GM12878 (cell line): ENCODE measurements around the gene HDAC3. TPM values are rescaled to one million over a fixed set of nuclear protein-coding genes. Genes with fewer than 3 reads are reported as not detected.

Experiments used
- ATAC-seq: fragments of 200-7000 bp; cut with Tn5 transposase; 3 replicates; pipeline ENCODE4 v1.9.1; 2020; ENCODE audit warnings: mild to moderate bottlenecking, moderate library complexity
- BruUV-seq: library from RNA; stranded (reverse); fragments of 400-500 nt; replicated peaks from 2 replicates; lab custom pipeline; 2021; lab: Mats Ljungman, UMichigan
- CTCF ChIA-PET: fragments of 300-600 bp; sonication (Branson Sonifier 250); formaldehyde crosslinking; extraction: SDS; loops from one replicate; lab custom pipeline; 2021; ENCODE audit warnings: inconsistent platforms; lab: Yijun Ruan, JAX
- POLR2A ChIA-PET: fragments of 350-600 bp; formaldehyde crosslinking; extraction: SDS; loops from one replicate; lab custom pipeline; 2021; ENCODE audit warnings: inconsistent platforms; lab: Charles Lee
- RAD21 ChIA-PET: fragments of 300-600 bp; sonication (Branson Sonifier 250); formaldehyde crosslinking; loops from one replicate; lab custom pipeline; 2023; ENCODE audit warnings: antibody characterized with exemption; ENCODE audit not compliant: unreplicated experiment; lab: Charles Lee
- SMC1A ChIA-PET: fragments of 300-600 bp; sonication (Branson Sonifier 250); formaldehyde crosslinking; loops from one replicate; lab custom pipeline; 2023; ENCODE audit not compliant: unreplicated experiment, uncharacterized antibody; lab: Charles Lee
- DNase-seq: peaks from one replicate; pipeline ENCODE4 v3.0.0-alpha.2; 2011; ENCODE audit warnings: low read depth, low spot score
- FAIRE-seq: peaks from 3 replicates; lab custom pipeline; 2011; peaks lifted over from hg19 to GRCh38; lab: Jason Lieb, UNC
- H2AFZ ChIP-seq: 2 replicates; pipeline ENCODE4 v1.6.0; 2011; ENCODE audit warnings: low read depth, low read length, control low read depth; ENCODE audit not compliant: control insufficient read depth
- H3K27ac ChIP-seq: 2 replicates; pipeline ENCODE4 v1.5.1; 2011; ENCODE audit warnings: control low read depth; ENCODE audit not compliant: control insufficient read depth, insufficient read depth
- H3K27me3 ChIP-seq, 2 experiments: replicated peaks in 1 of 2; 2 replicates each; pipeline versions ENCODE4 v1.6.0 to v1.6.1; 2011; ENCODE audit warnings: low read length in 1 of 2; ENCODE audit not compliant: control insufficient read depth in 2 of 2, insufficient read depth in 2 of 2
- H3K36me3 ChIP-seq, 2 experiments: 2 replicates each; pipeline ENCODE4 v1.5.1; 2011; ENCODE audit warnings: low read length in 1 of 2; ENCODE audit not compliant: control insufficient read depth in 2 of 2, insufficient read depth in 2 of 2
- H3K4me1 ChIP-seq: 2 replicates; pipeline ENCODE4 v1.6.1; 2011; ENCODE audit warnings: mild to moderate bottlenecking, low read length, moderate library complexity, mixed read lengths; ENCODE audit not compliant: control insufficient read depth, insufficient read depth
- H3K4me2 ChIP-seq: 2 replicates; pipeline ENCODE4 v1.6.0; 2011; ENCODE audit warnings: control low read depth; ENCODE audit not compliant: control insufficient read depth, insufficient read depth
- H3K4me3 ChIP-seq: fragments of 200-600 bp; sonication (generic); 2 replicates; pipeline ENCODE4 v1.5.1; 2016
- H3K79me2 ChIP-seq: 2 replicates; pipeline ENCODE4 v1.6.0; 2011; ENCODE audit warnings: low read length; ENCODE audit not compliant: control insufficient read depth, insufficient read depth
- H3K9ac ChIP-seq: 2 replicates; pipeline ENCODE4 v1.8.0; 2011; ENCODE audit warnings: low read length, control low read depth, mixed read lengths; ENCODE audit not compliant: control insufficient read depth, insufficient read depth
- H3K9me3 ChIP-seq: replicated peaks from 3 replicates; pipeline ENCODE4 v1.5.1; 2011; ENCODE audit warnings: mild to moderate bottlenecking, low read length; ENCODE audit not compliant: control insufficient read depth, insufficient read depth
- H4K20me1 ChIP-seq: 2 replicates; pipeline ENCODE4 v1.6.0; 2011; ENCODE audit not compliant: control insufficient read depth, insufficient read depth
- ATF7 ChIP-seq: fragments of 450-650 bp; IDR thresholded peaks from 2 replicates; pipeline ENCODE4 v1.6.1; 2016; ENCODE audit warnings: low read depth, mild to moderate bottlenecking
- CEBPB ChIP-seq, 2 experiments: fragments of 150-350 bp in 1 of 2; IDR thresholded peaks; 2 replicates each; pipeline ENCODE4 v1.6.1; 2012 to 2014; ENCODE audit warnings: low read depth in 2 of 2, low read length in 2 of 2, borderline replicate concordance in 1 of 2, inconsistent platforms in 1 of 2
- E2F4 ChIP-seq: IDR thresholded peaks from 2 replicates; pipeline ENCODE4 v1.6.1; 2012; ENCODE audit warnings: low read depth, low read length, improper control_type of control experiment
- FOXK2 ChIP-seq: fragments of 450-650 bp; IDR thresholded peaks from 2 replicates; pipeline ENCODE4 v1.6.1; 2017; ENCODE audit warnings: mild to moderate bottlenecking, moderate library complexity
- IKZF1 ChIP-seq: fragments of 450-650 bp; conservative IDR thresholded peaks from 2 replicates; pipeline ENCODE4 v1.6.1; 2017; ENCODE audit warnings: antibody characterized with exemption, mild to moderate bottlenecking
- IKZF2 ChIP-seq, 2 experiments: fragments of 450-650 bp; IDR thresholded peaks; 2 replicates each; pipeline ENCODE4 v1.6.1; 2017; ENCODE audit warnings: mild to moderate bottlenecking in 2 of 2, moderate library complexity in 2 of 2
- NR2C2 ChIP-seq: IDR thresholded peaks from 2 replicates; pipeline ENCODE4 v1.6.1; 2011; ENCODE audit warnings: borderline replicate concordance, low read depth; ENCODE audit not compliant: control insufficient read depth, insufficient read length
- NR2F1 ChIP-seq: fragments of 450-650 bp; conservative IDR thresholded peaks from 2 replicates; pipeline ENCODE4 v1.6.1; 2017; ENCODE audit warnings: mild to moderate bottlenecking
- POU2F2 ChIP-seq: IDR thresholded peaks from 3 replicates; pipeline ENCODE4 v1.6.1; 2011; ENCODE audit warnings: low read depth, mild to moderate bottlenecking, low read length, borderline replicate concordance
- RB1 ChIP-seq: fragments of 450-650 bp; formaldehyde crosslinking; IDR thresholded peaks from 2 replicates; pipeline ENCODE4 v1.6.1; 2017; ENCODE audit warnings: mild to moderate bottlenecking, borderline replicate concordance
- SKIL ChIP-seq: fragments of 450-650 bp; IDR thresholded peaks from 2 replicates; pipeline ENCODE4 v1.6.1; 2017; ENCODE audit warnings: mild to moderate bottlenecking, low read depth, inconsistent platforms; ENCODE audit not compliant: poor library complexity, severe bottlenecking
- TCF12 ChIP-seq: IDR thresholded peaks from 2 replicates; pipeline ENCODE4 v1.6.1; 2011; ENCODE audit warnings: low read depth, mild to moderate bottlenecking, low read length
- ZNF207 ChIP-seq: fragments of 450-650 bp; IDR thresholded peaks from 2 replicates; pipeline ENCODE4 v1.6.1; 2014; ENCODE audit warnings: antibody characterized with exemption, mild to moderate bottlenecking, borderline replicate concordance
- WGBS: methylation state at CpG from one replicate; pipeline ENCODE4 v1.1.6; 2016; ENCODE audit warnings: low lambda C conversion rate; ENCODE audit not compliant: insufficient replicate concordance, insufficient coverage; ENCODE audit errors: missing lambda C conversion rate; 5-methylcytosine and 5-hydroxymethylcytosine counted together
- in situ Hi-C: fragments of 300-500 bp; cut with MboI; formaldehyde crosslinking; loops from 9 replicates; pipeline ENCODE4 v1.14.3; 2018; ENCODE audit warnings: mixed read lengths
- intact Hi-C: fragments of 100-400 bp; cut with micrococcal nuclease; formaldehyde crosslinking; loops from one replicate; pipeline ENCODE4 v1.14.2; 2022; ENCODE audit not compliant: unreplicated experiment
- polyA plus RNA-seq, 11 experiments: library from polyadenylated mRNA; depleted of rRNA in 4 of 11; unstranded in 6 of 11; stranded (reverse) in 5 of 11; fragments of >200 nt; fragmentation: Nextera tagmentation in 4 of 11; fragmentation: Illumina TruSeq in 1 of 11; extraction: Ambion mirVana in 4 of 11; extraction: Trizol in 1 of 11; gene quantifications; 1 replicate in 1 of 11; 2 replicates in 10 of 11; pipeline versions ENCODE4 v1.2.1 to v1.2.3, GENCODE V29; 2011 to 2016; ENCODE audit warnings: inconsistent platforms in 2 of 11, missing spikeins in 2 of 11, low read depth in 1 of 11
- total RNA-seq, 4 experiments: library from RNA; depleted of rRNA in 3 of 4; stranded (reverse); fragments of >200 nt in 3 of 4; fragmentation: Illumina TruSeq in 1 of 4; extraction: Trizol in 1 of 4; gene quantifications; 2 replicates each; pipeline versions ENCODE4 v1.2.1 to v1.2.3, GENCODE V29; 2013 to 2021

The HDAC3 gene
- total and polyA plus RNA-seq, 10 of the 15 experiments (the other 5 are each of a cell fraction or from before 2014, with no cell fraction given): 62.2 to 140 (median 112) TPM

- no peak for TF ChIP-seq ZNF207
These were observed 36.5 kb upstream of the HDAC3 start (continued) for GRCh38 chr5:141672841-141673813.

- ATAC-seq (no peak), DNase-seq (no peak), FAIRE-seq (no peak)
- Histone ChIP-seq H3K4me2 (no peak overlapping the region), H3K27ac (no peak overlapping the region), H2AFZ (no peak overlapping the region), H4K20me1 (no peaks in the 10 kb centered on the region), H3K9ac (no peak overlapping the region), H3K4me1 (no peaks in the 10 kb centered on the region), H3K36me3 (no peaks in the 10 kb centered on the region), H3K4me3 (no peak overlapping the region), H3K9me3 (no peaks in the 10 kb centered on the region), H3K27me3 (no peaks in the 10 kb centered on the region; a peak in 2 of 4 replicates), H3K79me2 (no peaks in the 10 kb centered on the region)
- POLR2A ChIA-PET: no interaction called here
- CTCF ChIA-PET: interaction anchor here (1.2 to 1.5 kb wide), 3 partner anchors 20 to 286 kb away, joined by 3 to 4 read pairs (median 3); no protein-coding TSS in a partner anchor
- TF ChIP-seq IKZF2 (IDR thresholded peaks at IDR 0.05) (no peak), ATF7 (no peak), IKZF1 (no peak), POU2F2 (no peak), SKIL (no peak), NR2F1 (no peak), CEBPB (IDR thresholded peaks at IDR 0.05; ENCODE audit: borderline replicate concordance in 1 of 2, low read depth in 2 of 2, low read length in 2 of 2) (no peak), TCF12 (no peak), FOXK2 (no peak), RB1 (no peak), E2F4 (no peak), NR2C2 (no peak)
- no TSS peak for BruUV-seq
- in situ Hi-C loops (loop anchor here (10.0 kb wide), 1 partner anchor 463 kb away; no protein-coding TSS in a partner anchor), intact Hi-C loops (no loop called here)
- RAD21 ChIA-PET: interaction anchor here (0.6 kb wide), 1 partner anchor 344 kb away, joined by 3 read pairs; no protein-coding TSS in a partner anchor
- 40% methylated on average over 23 of the region's 23 CpGs for WGBS
- SMC1A ChIA-PET: no interaction called here
These were observed 35.6 kb upstream of the HDAC3 start for GRCh38 chr5:141672071-141672840.
